ENCODE results near the gene KRTAP5-7.

KRTAP5-7 gene

GRCh38 chr11:71495286-71496230, 31.5 kb upstream of the KRTAP5-7 start:
- no peak for DNase-seq (ENCODE audit: low read depth)
- H3K4me3 ChIP-seq (ENCODE audit: low read depth, low read length), result no peak overlapping the region

- no peak overlapping the region for H3K4me3 ChIP-seq (ENCODE audit: low read depth, low read length)
- no peak for DNase-seq (ENCODE audit: low read depth)
Observed at GRCh38 chr11:71496421-71496820, 30.6 kb upstream of the KRTAP5-7 start.

GRCh38 chr11:71498091-71498490, 29.0 kb upstream of the KRTAP5-7 start:
- no peak overlapping the region for H3K4me3 ChIP-seq (ENCODE audit: low read depth, low read length)
- no peak for DNase-seq (ENCODE audit: low read depth)

- DNase-seq (ENCODE audit: low read depth), result no peak
- H3K4me3 ChIP-seq (ENCODE audit: low read depth, low read length), result no peak overlapping the region
Observed at GRCh38 chr11:71499125-71499524, 27.9 kb upstream of the KRTAP5-7 start.

- no peak for DNase-seq (ENCODE audit: low read depth)
- no peak overlapping the region for H3K4me3 ChIP-seq (ENCODE audit: low read depth, low read length)
Observed at GRCh38 chr11:71499546-71499945, 27.5 kb upstream of the KRTAP5-7 start.

- no peak for DNase-seq (ENCODE audit: low read depth)
- no peak overlapping the region for H3K4me3 ChIP-seq (ENCODE audit: low read depth, low read length)
Observed at GRCh38 chr11:71500601-71501021, 26.5 kb upstream of the KRTAP5-7 start.

- H3K4me3 ChIP-seq (ENCODE audit: low read depth, low read length), result no peak overlapping the region
- DNase-seq (ENCODE audit: low read depth), result no peak
Observed at GRCh38 chr11:71501071-71501985, 25.7 kb upstream of the KRTAP5-7 start.

- no peak for DNase-seq (ENCODE audit: low read depth)
Observed at GRCh38 chr11:71502026-71502425, 25.0 kb upstream of the KRTAP5-7 start.

GRCh38 chr11:71502871-71503435, 24.1 kb upstream of the KRTAP5-7 start:
- no peak for DNase-seq (ENCODE audit: low read depth)
- no peak overlapping the region for H3K4me3 ChIP-seq (ENCODE audit: low read depth, low read length)

More at GRCh38 chr11:71502026-71502425, 25.0 kb upstream of the KRTAP5-7 start:
- H3K4me3 ChIP-seq (ENCODE audit: low read depth, low read length), result no peak overlapping the region

GRCh38 chr11:71504531-71504930, 22.5 kb upstream of the KRTAP5-7 start:
- no peak for DNase-seq (ENCODE audit: low read depth)

GRCh38 chr11:71505001-71505400, 22.1 kb upstream of the KRTAP5-7 start:
- no peak overlapping the region for H3K4me3 ChIP-seq (ENCODE audit: low read depth, low read length)

More at GRCh38 chr11:71504531-71504930, 22.5 kb upstream of the KRTAP5-7 start:
- no peak overlapping the region for H3K4me3 ChIP-seq (ENCODE audit: low read depth, low read length)

GRCh38 chr11:71505781-71506180, 21.3 kb upstream of the KRTAP5-7 start:
- H3K4me3 ChIP-seq (ENCODE audit: low read depth, low read length), result no peak overlapping the region
- no peak for DNase-seq (ENCODE audit: low read depth)

More at GRCh38 chr11:71505001-71505400, 22.1 kb upstream of the KRTAP5-7 start:
- no peak for DNase-seq (ENCODE audit: low read depth)

GRCh38 chr11:71507102-71507501, 20.0 kb upstream of the KRTAP5-7 start:
- DNase-seq (ENCODE audit: low read depth), result no peak
- H3K4me3 ChIP-seq (ENCODE audit: low read depth, low read length), result no peak overlapping the region

- no peak overlapping the region for H3K4me3 ChIP-seq (ENCODE audit: low read depth, low read length)
- no peak for DNase-seq (ENCODE audit: low read depth)
Observed at GRCh38 chr11:71518506-71519471, 8.3 kb upstream of the KRTAP5-7 start.

GRCh38 chr11:71519546-71519945, 7.5 kb upstream of the KRTAP5-7 start:
- no peak for DNase-seq (ENCODE audit: low read depth)
- no peak overlapping the region for H3K4me3 ChIP-seq (ENCODE audit: low read depth, low read length)

- no peak for DNase-seq (ENCODE audit: low read depth)
- no peak overlapping the region for H3K4me3 ChIP-seq (ENCODE audit: low read depth, low read length)
Observed at GRCh38 chr11:71525188-71525937, 1.7 kb upstream of the KRTAP5-7 start.

GRCh38 chr11:71525938-71526495, 1.1 kb upstream of the KRTAP5-7 start:
- H3K4me3 ChIP-seq (ENCODE audit: low read depth, low read length), result no peak overlapping the region
- DNase-seq (ENCODE audit: low read depth), result no peak

Data from skeletal muscle cell (primary cell).